SK-N-SH (cell line): Measurements from ENCODE around the gene ICA1. TPM values are rescaled to one million over a fixed set of nuclear protein-coding genes. Genes with fewer than 3 reads are reported as not detected.
A peak's percentile ranks its signal among the peaks of the same experiment; 100 is the strongest.

ENCODE experiments used
- CTCF ChIA-PET: fragments of 300-600, 350-600 bp; formaldehyde crosslinking; extraction: SDS; loops from one replicate; lab custom pipeline; 2021; lab: Yijun Ruan, JAX
- POLR2A ChIA-PET: fragments of 350-600 bp; sonication (Branson Sonifier 250); formaldehyde crosslinking; extraction: SDS; loops from one replicate; lab custom pipeline; 2020; ENCODE audit warnings: antibody characterized with exemption, inconsistent platforms; lab: Yijun Ruan, JAX
- DNase-seq: peaks from one replicate; pipeline ENCODE4 v3.0.0; 2012
- H2AFZ ChIP-seq: fragments of 200-600 bp; sonication (generic); 2 replicates; pipeline ENCODE4 v1.8.1; 2016; ENCODE audit warnings: antibody characterized with exemption, mild to moderate bottlenecking, low read depth
- H3F3A ChIP-seq: fragments of 200-600 bp; sonication (generic); replicated peaks from 2 replicates; pipeline ENCODE3; 2016; ENCODE audit warnings: antibody characterized with exemption, mild to moderate bottlenecking; ENCODE audit not compliant: insufficient read depth
- H3K27ac ChIP-seq, 2 experiments: fragments of 200-500 bp in 1 of 2; fragments of 200-600 bp in 1 of 2; sonication (Bioruptor generic) in 1 of 2; sonication (generic), shearing (Covaris generic) in 1 of 2; 2 replicates each; pipeline versions ENCODE4 v1.5.1 to v1.6.1; 2014 to 2016; ENCODE audit warnings: low read depth in 2 of 2, inconsistent platforms in 1 of 2, low read length in 1 of 2, mild to moderate bottlenecking in 1 of 2, mixed read lengths in 1 of 2
- H3K27me3 ChIP-seq: fragments of 200-600 bp; sonication (generic), shearing (Covaris generic); 2 replicates; pipeline ENCODE4 v1.6.1; 2016; ENCODE audit warnings: mixed run types; ENCODE audit not compliant: insufficient read depth
- H3K36me3 ChIP-seq, 2 experiments: fragments of 200-500 bp in 1 of 2; fragments of 200-600 bp in 1 of 2; sonication (Bioruptor generic) in 1 of 2; sonication (generic) in 1 of 2; replicated peaks in 1 of 2; 2 replicates each; pipeline versions ENCODE3 to v1.5.1; 2014 to 2016; ENCODE audit warnings: low read length in 1 of 2, mild to moderate bottlenecking in 1 of 2; ENCODE audit not compliant: insufficient read depth in 2 of 2, control insufficient read depth in 1 of 2
- H3K4me1 ChIP-seq, 2 experiments: fragments of 200-500 bp in 1 of 2; fragments of 200-600 bp in 1 of 2; sonication (Bioruptor generic) in 1 of 2; sonication (generic), shearing (Covaris generic) in 1 of 2; 2 replicates each; pipeline versions ENCODE4 v1.5.1 to v1.6.1; 2014 to 2016; ENCODE audit warnings: low read depth in 1 of 2, low read length in 1 of 2, mixed run types in 1 of 2; ENCODE audit not compliant: insufficient read depth in 2 of 2, control insufficient read depth in 1 of 2
- H3K4me2 ChIP-seq: fragments of 200-600 bp; sonication (generic), shearing (Covaris generic); 2 replicates; pipeline ENCODE4 v1.6.1; 2017; ENCODE audit warnings: mixed run types
- H3K4me3 ChIP-seq, 2 experiments: fragments of 200-500 bp in 1 of 2; fragments of 200-600 bp in 1 of 2; sonication (Bioruptor generic) in 1 of 2; sonication (generic), shearing (Covaris generic) in 1 of 2; 2 replicates each; pipeline versions ENCODE4 v1.5.1 to v1.8.1; 2014 to 2016; ENCODE audit warnings: low read depth in 2 of 2, inconsistent platforms in 1 of 2, low read length in 1 of 2, mild to moderate bottlenecking in 1 of 2, mixed read lengths in 1 of 2, moderate library complexity in 1 of 2
- H3K79me2 ChIP-seq: fragments of 200-600 bp; sonication (generic); 2 replicates; pipeline ENCODE4 v1.8.1; 2017; ENCODE audit warnings: mild to moderate bottlenecking; ENCODE audit not compliant: insufficient read depth
- H3K9ac ChIP-seq: fragments of 200-600 bp; sonication (generic); 2 replicates; pipeline ENCODE4 v1.6.1; 2017; ENCODE audit warnings: mixed run types
- H3K9me2 ChIP-seq: fragments of 200-600 bp; sonication (generic); 2 replicates; pipeline ENCODE4 v1.6.1; 2017; ENCODE audit warnings: mixed run types
- H3K9me3 ChIP-seq: fragments of 200-600 bp; sonication (generic); 2 replicates; pipeline ENCODE4 v1.6.1; 2017; ENCODE audit warnings: mixed run types, mild to moderate bottlenecking, moderate library complexity
- H4K20me1 ChIP-seq: fragments of 200-600 bp; sonication (generic); 2 replicates; pipeline ENCODE4 v1.6.1; 2017; ENCODE audit warnings: mild to moderate bottlenecking, mixed run types; ENCODE audit not compliant: insufficient read depth
- CHD2 ChIP-seq: fragments of 150-350 bp; IDR thresholded peaks from 2 replicates; pipeline ENCODE4 v1.6.1; 2018; ENCODE audit warnings: low read length; ENCODE audit not compliant: partially characterized antibody
- FOSL2 ChIP-seq: IDR thresholded peaks from 2 replicates; pipeline ENCODE4 v1.4.0; 2012; ENCODE audit warnings: low read depth, mild to moderate bottlenecking, moderate library complexity, borderline replicate concordance
- FOXJ3 ChIP-seq: sonication (generic); formaldehyde crosslinking; IDR thresholded peaks from 2 replicates; pipeline ENCODE4 v1.5.1; 2020; ENCODE audit warnings: mild to moderate bottlenecking, missing genetic modification reagents
- FOXM1 ChIP-seq: IDR thresholded peaks from 2 replicates; pipeline ENCODE4 v1.4.0; 2012; ENCODE audit warnings: low read depth, mild to moderate bottlenecking
- GABPA ChIP-seq: IDR thresholded peaks from 2 replicates; pipeline ENCODE4 v1.4.0; 2012; ENCODE audit warnings: low read depth, mild to moderate bottlenecking
- GATA2 ChIP-seq: sonication (generic); formaldehyde crosslinking; IDR thresholded peaks from 2 replicates; pipeline ENCODE4 v1.5.0; 2020; ENCODE audit warnings: mild to moderate bottlenecking, missing genetic modification reagents
- MEF2A ChIP-seq: IDR thresholded peaks from 2 replicates; pipeline ENCODE4 v1.4.0; 2012; ENCODE audit warnings: low read depth, borderline replicate concordance
- MXI1 ChIP-seq: IDR thresholded peaks from 2 replicates; pipeline ENCODE4 v1.6.1; 2012; ENCODE audit warnings: mild to moderate bottlenecking, low read depth, low read length, improper control_type of control experiment
- NFIC ChIP-seq: IDR thresholded peaks from 2 replicates; pipeline ENCODE4 v1.4.0; 2012; ENCODE audit warnings: borderline replicate concordance
- NRF1 ChIP-seq: IDR thresholded peaks from 2 replicates; pipeline ENCODE4 v1.6.1; 2012; ENCODE audit warnings: low read depth, mild to moderate bottlenecking, low read length
- SIN3A ChIP-seq: IDR thresholded peaks from 2 replicates; pipeline ENCODE4 v1.6.1; 2012; ENCODE audit warnings: low read depth, mild to moderate bottlenecking, low read length, moderate library complexity, borderline replicate concordance
- SMC3 ChIP-seq: IDR thresholded peaks from 2 replicates; pipeline ENCODE4 v1.6.1; 2012; ENCODE audit warnings: low read depth, low read length, improper control_type of control experiment
- TAF1 ChIP-seq: IDR thresholded peaks from 2 replicates; pipeline ENCODE4 v1.6.1; 2012; ENCODE audit warnings: low read depth, mild to moderate bottlenecking, low read length, moderate library complexity, borderline replicate concordance
- YY1 ChIP-seq: IDR thresholded peaks from 2 replicates; pipeline ENCODE4 v1.4.0; 2012; ENCODE audit warnings: low read depth, mild to moderate bottlenecking
- WGBS: methylation state at CpG from one replicate; pipeline ENCODE4 v1.1.6; 2017; ENCODE audit warnings: low lambda C conversion rate; 5-methylcytosine and 5-hydroxymethylcytosine counted together
- polyA plus RNA-seq, 3 experiments: library from polyadenylated mRNA; depleted of rRNA; stranded (reverse); fragments of >200 nt; gene quantifications; 2 replicates each; pipeline ENCODE4 v1.2.3, GENCODE V29; 2012
- TF ChIP-seq, protein P1 (sequence below): fragments of 150-350 bp; IDR thresholded peaks from 2 replicates; pipeline ENCODE4 v1.6.1; 2017; ENCODE audit warnings: antibody characterized with exemption, low read length, low read depth, borderline replicate concordance
- TF ChIP-seq, protein P2 (sequence below): IDR thresholded peaks from 2 replicates; pipeline ENCODE4 v1.6.1; 2012; ENCODE audit warnings: mild to moderate bottlenecking, low read depth, low read length, moderate library complexity
- TF ChIP-seq, protein P3 (sequence below): fragments of 200-600 bp; sonication (generic); IDR thresholded peaks from 2 replicates; pipeline ENCODE4 v1.6.1; 2017; ENCODE audit warnings: antibody characterized with exemption, mild to moderate bottlenecking, moderate library complexity
- TF ChIP-seq, protein P4 (sequence below): IDR thresholded peaks from 2 replicates; pipeline ENCODE4 v1.4.0; 2012; ENCODE audit warnings: low read depth, borderline replicate concordance
- TF ChIP-seq, protein P5 (sequence below): fragments of 150-350 bp; IDR thresholded peaks from 2 replicates; pipeline ENCODE4 v1.6.1; 2016; ENCODE audit warnings: mild to moderate bottlenecking, low read depth, low read length

Gene ICA1
- polyA plus RNA-seq, 1 of the 3 experiments (the other 2 are of a cell fraction) = 2.4 TPM

DNA sequence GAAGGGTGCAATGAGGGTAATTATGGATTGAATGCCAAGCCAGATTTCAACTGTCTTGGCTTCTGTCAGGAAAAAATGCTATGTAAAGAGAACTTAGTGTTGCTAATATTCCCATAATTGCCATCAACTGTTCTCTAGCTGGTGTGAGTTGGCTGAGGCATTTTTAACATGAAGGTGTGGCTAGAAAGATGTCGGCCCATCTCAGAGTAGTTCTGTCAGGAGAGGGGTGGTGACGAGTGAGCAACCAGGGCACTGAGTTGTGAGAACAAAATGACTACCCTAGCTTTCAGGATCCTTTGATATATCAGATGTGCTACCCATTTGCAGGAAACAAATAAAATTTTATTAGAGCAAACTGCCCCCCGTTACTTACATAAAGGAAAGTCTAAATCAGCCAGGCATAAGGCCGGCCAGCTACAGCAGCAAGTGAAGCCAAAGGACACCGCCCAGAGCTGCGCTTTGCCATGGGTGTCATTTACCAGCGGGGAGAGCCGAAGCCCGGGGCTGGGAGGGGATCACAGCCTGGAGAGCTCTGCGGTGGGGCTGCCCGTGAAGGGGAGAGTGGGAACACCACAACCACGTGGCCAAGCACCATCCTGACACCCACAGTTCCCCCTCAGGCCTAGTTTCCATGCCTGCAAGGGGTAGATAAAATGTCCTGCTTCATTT is 141.4 kb downstream of the ICA1 start:
- H3K27ac ChIP-seq = peak overlapping the region in 1 of 2 experiments; percentile 23; a peak in 1 of 4 replicates
- WGBS = 77% methylated on average over 12 of the region's 12 CpGs
- no peak overlapping the region for H2AFZ ChIP-seq
- H3K27me3 ChIP-seq = no peaks in the 10 kb centered on the region; the same call in 1 of the 2 replicates
- H3K9me2 ChIP-seq = no peaks in the 10 kb centered on the region
- no peaks in the 10 kb centered on the region for H3K79me2 ChIP-seq
- ChIA-PET CTCF (interaction anchor here (1.0 kb wide), 1 partner anchor 9 kb away, joined by 3 read pairs; no protein-coding TSS in a partner anchor), POLR2A (no interaction called here)
- no peak for DNase-seq
- H3K4me2 ChIP-seq = no peak overlapping the region
- peaks cover 0 to 21% of the 10 kb centered on the region in 2 experiments for H3K36me3 ChIP-seq
- no peaks in the 10 kb centered on the region for H4K20me1 ChIP-seq
- TF ChIP-seq, protein P1, sequence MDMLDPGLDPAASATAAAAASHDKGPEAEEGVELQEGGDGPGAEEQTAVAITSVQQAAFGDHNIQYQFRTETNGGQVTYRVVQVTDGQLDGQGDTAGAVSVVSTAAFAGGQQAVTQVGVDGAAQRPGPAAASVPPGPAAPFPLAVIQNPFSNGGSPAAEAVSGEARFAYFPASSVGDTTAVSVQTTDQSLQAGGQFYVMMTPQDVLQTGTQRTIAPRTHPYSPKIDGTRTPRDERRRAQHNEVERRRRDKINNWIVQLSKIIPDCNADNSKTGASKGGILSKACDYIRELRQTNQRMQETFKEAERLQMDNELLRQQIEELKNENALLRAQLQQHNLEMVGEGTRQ = no peak
- TF ChIP-seq SIN3A = no peak
- TF ChIP-seq NFIC = no peak
- TF ChIP-seq MXI1 = no peak
- TF ChIP-seq CHD2 = no peak
- TF ChIP-seq, protein P2, sequence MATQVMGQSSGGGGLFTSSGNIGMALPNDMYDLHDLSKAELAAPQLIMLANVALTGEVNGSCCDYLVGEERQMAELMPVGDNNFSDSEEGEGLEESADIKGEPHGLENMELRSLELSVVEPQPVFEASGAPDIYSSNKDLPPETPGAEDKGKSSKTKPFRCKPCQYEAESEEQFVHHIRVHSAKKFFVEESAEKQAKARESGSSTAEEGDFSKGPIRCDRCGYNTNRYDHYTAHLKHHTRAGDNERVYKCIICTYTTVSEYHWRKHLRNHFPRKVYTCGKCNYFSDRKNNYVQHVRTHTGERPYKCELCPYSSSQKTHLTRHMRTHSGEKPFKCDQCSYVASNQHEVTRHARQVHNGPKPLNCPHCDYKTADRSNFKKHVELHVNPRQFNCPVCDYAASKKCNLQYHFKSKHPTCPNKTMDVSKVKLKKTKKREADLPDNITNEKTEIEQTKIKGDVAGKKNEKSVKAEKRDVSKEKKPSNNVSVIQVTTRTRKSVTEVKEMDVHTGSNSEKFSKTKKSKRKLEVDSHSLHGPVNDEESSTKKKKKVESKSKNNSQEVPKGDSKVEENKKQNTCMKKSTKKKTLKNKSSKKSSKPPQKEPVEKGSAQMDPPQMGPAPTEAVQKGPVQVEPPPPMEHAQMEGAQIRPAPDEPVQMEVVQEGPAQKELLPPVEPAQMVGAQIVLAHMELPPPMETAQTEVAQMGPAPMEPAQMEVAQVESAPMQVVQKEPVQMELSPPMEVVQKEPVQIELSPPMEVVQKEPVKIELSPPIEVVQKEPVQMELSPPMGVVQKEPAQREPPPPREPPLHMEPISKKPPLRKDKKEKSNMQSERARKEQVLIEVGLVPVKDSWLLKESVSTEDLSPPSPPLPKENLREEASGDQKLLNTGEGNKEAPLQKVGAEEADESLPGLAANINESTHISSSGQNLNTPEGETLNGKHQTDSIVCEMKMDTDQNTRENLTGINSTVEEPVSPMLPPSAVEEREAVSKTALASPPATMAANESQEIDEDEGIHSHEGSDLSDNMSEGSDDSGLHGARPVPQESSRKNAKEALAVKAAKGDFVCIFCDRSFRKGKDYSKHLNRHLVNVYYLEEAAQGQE = no peak
- TF ChIP-seq, protein P3, sequence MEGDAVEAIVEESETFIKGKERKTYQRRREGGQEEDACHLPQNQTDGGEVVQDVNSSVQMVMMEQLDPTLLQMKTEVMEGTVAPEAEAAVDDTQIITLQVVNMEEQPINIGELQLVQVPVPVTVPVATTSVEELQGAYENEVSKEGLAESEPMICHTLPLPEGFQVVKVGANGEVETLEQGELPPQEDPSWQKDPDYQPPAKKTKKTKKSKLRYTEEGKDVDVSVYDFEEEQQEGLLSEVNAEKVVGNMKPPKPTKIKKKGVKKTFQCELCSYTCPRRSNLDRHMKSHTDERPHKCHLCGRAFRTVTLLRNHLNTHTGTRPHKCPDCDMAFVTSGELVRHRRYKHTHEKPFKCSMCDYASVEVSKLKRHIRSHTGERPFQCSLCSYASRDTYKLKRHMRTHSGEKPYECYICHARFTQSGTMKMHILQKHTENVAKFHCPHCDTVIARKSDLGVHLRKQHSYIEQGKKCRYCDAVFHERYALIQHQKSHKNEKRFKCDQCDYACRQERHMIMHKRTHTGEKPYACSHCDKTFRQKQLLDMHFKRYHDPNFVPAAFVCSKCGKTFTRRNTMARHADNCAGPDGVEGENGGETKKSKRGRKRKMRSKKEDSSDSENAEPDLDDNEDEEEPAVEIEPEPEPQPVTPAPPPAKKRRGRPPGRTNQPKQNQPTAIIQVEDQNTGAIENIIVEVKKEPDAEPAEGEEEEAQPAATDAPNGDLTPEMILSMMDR = no peak
- TF ChIP-seq YY1 = no peak
- TF ChIP-seq SMC3 = no peak
- TF ChIP-seq MEF2A = no peak
- no peak for TF ChIP-seq GATA2 (CRISPR knock-in tag)
- no peak for TF ChIP-seq FOXM1
- TF ChIP-seq TAF1 = no peak
- no peak for TF ChIP-seq GABPA
- TF ChIP-seq NRF1 = no peak
- TF ChIP-seq, protein P4, sequence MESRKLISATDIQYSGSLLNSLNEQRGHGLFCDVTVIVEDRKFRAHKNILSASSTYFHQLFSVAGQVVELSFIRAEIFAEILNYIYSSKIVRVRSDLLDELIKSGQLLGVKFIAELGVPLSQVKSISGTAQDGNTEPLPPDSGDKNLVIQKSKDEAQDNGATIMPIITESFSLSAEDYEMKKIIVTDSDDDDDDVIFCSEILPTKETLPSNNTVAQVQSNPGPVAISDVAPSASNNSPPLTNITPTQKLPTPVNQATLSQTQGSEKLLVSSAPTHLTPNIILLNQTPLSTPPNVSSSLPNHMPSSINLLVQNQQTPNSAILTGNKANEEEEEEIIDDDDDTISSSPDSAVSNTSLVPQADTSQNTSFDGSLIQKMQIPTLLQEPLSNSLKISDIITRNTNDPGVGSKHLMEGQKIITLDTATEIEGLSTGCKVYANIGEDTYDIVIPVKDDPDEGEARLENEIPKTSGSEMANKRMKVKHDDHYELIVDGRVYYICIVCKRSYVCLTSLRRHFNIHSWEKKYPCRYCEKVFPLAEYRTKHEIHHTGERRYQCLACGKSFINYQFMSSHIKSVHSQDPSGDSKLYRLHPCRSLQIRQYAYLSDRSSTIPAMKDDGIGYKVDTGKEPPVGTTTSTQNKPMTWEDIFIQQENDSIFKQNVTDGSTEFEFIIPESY = no peak
- TF ChIP-seq, protein P5, sequence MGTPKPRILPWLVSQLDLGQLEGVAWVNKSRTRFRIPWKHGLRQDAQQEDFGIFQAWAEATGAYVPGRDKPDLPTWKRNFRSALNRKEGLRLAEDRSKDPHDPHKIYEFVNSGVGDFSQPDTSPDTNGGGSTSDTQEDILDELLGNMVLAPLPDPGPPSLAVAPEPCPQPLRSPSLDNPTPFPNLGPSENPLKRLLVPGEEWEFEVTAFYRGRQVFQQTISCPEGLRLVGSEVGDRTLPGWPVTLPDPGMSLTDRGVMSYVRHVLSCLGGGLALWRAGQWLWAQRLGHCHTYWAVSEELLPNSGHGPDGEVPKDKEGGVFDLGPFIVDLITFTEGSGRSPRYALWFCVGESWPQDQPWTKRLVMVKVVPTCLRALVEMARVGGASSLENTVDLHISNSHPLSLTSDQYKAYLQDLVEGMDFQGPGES = no peak
- TF ChIP-seq FOSL2 = no peak
- no peak for TF ChIP-seq FOXJ3 (CRISPR knock-in tag)
- no peaks in the 10 kb centered on the region for H3K9me3 ChIP-seq
- H3K4me3 ChIP-seq = no peak overlapping the region
- peaks cover 0 to 3% of the 10 kb centered on the region in 2 experiments; a peak in 1 of 4 replicates for H3K4me1 ChIP-seq
- H3F3A ChIP-seq = no peaks in the 10 kb centered on the region
- H3K9ac ChIP-seq = no peak overlapping the region
